ENCODE results near the gene RPS6KB2. TPM values are rescaled to one million over a fixed set of nuclear protein-coding genes. Genes with fewer than 3 reads are reported as not detected.

The RPS6KB2 gene
- total and polyA plus RNA-seq, 9 of the 15 experiments (the other 6 are each of a cell fraction or from before 2014, with no cell fraction given): 0.42 to 122 (median 82.6) TPM

DNA sequence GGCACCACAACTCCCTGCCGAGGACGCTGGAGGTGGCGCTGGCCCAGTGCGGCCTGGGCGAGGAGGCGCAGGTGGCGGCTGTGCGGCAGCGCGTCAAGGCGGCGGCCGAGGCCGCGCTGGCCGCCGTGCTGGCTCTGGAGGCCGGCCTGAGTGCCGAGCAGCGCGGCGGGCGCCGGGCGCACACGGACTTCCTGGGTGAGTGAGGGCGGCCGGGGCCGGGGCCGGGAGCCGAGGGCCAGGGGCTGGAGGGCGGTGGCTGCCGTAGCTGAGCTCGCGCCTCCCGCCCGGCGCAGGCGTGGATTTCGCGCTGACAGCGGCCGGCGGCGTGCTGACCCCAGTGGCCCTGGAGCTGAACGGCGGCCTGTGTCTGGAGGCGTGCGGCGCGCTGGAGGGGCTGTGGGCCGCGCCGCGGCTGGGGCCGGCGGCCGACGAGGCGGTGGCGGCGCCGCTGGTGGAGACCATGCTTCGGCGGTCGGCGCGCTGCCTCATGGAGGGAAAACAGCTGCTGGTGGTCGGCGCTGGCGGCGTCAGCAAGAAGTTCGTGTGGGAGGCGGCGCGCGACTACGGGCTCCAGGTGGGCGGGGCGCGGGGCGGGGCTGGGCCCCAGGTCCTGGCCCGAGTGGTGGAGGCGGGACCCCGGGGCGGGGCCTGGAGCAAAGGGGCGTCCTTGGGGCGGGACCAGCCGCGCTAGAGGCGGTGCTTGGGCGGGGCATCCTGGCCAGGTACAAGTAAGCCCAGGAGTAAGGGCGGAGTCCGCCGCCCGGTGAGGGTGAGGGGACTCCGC, 7.5 kb upstream of the RPS6KB2 start (continued):
- TF ChIP-seq, protein P1, sequence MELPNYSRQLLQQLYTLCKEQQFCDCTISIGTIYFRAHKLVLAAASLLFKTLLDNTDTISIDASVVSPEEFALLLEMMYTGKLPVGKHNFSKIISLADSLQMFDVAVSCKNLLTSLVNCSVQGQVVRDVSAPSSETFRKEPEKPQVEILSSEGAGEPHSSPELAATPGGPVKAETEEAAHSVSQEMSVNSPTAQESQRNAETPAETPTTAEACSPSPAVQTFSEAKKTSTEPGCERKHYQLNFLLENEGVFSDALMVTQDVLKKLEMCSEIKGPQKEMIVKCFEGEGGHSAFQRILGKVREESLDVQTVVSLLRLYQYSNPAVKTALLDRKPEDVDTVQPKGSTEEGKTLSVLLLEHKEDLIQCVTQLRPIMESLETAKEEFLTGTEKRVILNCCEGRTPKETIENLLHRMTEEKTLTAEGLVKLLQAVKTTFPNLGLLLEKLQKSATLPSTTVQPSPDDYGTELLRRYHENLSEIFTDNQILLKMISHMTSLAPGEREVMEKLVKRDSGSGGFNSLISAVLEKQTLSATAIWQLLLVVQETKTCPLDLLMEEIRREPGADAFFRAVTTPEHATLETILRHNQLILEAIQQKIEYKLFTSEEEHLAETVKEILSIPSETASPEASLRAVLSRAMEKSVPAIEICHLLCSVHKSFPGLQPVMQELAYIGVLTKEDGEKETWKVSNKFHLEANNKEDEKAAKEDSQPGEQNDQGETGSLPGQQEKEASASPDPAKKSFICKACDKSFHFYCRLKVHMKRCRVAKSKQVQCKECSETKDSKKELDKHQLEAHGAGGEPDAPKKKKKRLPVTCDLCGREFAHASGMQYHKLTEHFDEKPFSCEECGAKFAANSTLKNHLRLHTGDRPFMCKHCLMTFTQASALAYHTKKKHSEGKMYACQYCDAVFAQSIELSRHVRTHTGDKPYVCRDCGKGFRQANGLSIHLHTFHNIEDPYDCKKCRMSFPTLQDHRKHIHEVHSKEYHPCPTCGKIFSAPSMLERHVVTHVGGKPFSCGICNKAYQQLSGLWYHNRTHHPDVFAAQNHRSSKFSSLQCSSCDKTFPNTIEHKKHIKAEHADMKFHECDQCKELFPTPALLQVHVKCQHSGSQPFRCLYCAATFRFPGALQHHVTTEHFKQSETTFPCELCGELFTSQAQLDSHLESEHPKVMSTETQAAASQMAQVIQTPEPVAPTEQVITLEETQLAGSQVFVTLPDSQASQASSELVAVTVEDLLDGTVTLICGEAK (IDR thresholded peaks at IDR 0.05): no peak
- TF ChIP-seq, protein P1 (CRISPR knock-in tag; IDR thresholded peaks at IDR 0.05): no peak
- TF ChIP-seq, protein P2, sequence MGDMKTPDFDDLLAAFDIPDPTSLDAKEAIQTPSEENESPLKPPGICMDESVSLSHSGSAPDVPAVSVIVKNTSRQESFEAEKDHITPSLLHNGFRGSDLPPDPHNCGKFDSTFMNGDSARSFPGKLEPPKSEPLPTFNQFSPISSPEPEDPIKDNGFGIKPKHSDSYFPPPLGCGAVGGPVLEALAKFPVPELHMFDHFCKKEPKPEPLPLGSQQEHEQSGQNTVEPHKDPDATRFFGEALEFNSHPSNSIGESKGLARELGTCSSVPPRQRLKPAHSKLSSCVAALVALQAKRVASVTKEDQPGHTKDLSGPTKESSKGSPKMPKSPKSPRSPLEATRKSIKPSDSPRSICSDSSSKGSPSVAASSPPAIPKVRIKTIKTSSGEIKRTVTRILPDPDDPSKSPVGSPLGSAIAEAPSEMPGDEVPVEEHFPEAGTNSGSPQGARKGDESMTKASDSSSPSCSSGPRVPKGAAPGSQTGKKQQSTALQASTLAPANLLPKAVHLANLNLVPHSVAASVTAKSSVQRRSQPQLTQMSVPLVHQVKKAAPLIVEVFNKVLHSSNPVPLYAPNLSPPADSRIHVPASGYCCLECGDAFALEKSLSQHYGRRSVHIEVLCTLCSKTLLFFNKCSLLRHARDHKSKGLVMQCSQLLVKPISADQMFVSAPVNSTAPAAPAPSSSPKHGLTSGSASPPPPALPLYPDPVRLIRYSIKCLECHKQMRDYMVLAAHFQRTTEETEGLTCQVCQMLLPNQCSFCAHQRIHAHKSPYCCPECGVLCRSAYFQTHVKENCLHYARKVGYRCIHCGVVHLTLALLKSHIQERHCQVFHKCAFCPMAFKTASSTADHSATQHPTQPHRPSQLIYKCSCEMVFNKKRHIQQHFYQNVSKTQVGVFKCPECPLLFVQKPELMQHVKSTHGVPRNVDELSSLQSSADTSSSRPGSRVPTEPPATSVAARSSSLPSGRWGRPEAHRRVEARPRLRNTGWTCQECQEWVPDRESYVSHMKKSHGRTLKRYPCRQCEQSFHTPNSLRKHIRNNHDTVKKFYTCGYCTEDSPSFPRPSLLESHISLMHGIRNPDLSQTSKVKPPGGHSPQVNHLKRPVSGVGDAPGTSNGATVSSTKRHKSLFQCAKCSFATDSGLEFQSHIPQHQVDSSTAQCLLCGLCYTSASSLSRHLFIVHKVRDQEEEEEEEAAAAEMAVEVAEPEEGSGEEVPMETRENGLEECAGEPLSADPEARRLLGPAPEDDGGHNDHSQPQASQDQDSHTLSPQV (IDR thresholded peaks at IDR 0.05): peak; percentile 83
- TF ChIP-seq, protein P3, sequence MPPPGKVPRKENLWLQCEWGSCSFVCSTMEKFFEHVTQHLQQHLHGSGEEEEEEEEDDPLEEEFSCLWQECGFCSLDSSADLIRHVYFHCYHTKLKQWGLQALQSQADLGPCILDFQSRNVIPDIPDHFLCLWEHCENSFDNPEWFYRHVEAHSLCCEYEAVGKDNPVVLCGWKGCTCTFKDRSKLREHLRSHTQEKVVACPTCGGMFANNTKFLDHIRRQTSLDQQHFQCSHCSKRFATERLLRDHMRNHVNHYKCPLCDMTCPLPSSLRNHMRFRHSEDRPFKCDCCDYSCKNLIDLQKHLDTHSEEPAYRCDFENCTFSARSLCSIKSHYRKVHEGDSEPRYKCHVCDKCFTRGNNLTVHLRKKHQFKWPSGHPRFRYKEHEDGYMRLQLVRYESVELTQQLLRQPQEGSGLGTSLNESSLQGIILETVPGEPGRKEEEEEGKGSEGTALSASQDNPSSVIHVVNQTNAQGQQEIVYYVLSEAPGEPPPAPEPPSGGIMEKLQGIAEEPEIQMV (tag; conservative IDR thresholded peaks at IDR 0.05; ENCODE audit: low read depth): no peak
- TF ChIP-seq, protein P4, sequence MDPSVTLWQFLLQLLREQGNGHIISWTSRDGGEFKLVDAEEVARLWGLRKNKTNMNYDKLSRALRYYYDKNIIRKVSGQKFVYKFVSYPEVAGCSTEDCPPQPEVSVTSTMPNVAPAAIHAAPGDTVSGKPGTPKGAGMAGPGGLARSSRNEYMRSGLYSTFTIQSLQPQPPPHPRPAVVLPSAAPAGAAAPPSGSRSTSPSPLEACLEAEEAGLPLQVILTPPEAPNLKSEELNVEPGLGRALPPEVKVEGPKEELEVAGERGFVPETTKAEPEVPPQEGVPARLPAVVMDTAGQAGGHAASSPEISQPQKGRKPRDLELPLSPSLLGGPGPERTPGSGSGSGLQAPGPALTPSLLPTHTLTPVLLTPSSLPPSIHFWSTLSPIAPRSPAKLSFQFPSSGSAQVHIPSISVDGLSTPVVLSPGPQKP (CRISPR knock-in tag; IDR thresholded peaks at IDR 0.05): no peak
- no peak for TF ChIP-seq HDAC6 (IDR thresholded peaks at IDR 0.05; ENCODE audit: low read depth, low read length)
- TF ChIP-seq, protein P5, sequence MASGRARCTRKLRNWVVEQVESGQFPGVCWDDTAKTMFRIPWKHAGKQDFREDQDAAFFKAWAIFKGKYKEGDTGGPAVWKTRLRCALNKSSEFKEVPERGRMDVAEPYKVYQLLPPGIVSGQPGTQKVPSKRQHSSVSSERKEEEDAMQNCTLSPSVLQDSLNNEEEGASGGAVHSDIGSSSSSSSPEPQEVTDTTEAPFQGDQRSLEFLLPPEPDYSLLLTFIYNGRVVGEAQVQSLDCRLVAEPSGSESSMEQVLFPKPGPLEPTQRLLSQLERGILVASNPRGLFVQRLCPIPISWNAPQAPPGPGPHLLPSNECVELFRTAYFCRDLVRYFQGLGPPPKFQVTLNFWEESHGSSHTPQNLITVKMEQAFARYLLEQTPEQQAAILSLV (tag; IDR thresholded peaks at IDR 0.05): no peak
- no peak for TF ChIP-seq ZNF507 (tag; conservative IDR thresholded peaks at IDR 0.05)

Data from K562 (cell line).